Activated CD4-positive, alpha-beta memory T cell treated with anti-CD3 and anti-CD28 coated beads, Interleukin-2, amount 10 ng/mL, durations not matched to agents 7 days and 5 days (primary cell): ENCODE results near the gene TMTC1. TPM values are rescaled to one million over a fixed set of nuclear protein-coding genes. Genes with fewer than 3 reads are reported as not detected.

ENCODE experiments used
- CTCF ChIA-PET: fragments of 350-600 bp; sonication (Branson Sonifier 250); formaldehyde crosslinking; loops from one replicate; lab custom pipeline; 2021; ENCODE audit warnings: antibody characterized with exemption, inconsistent platforms; lab: Charles Lee
- POLR2A ChIA-PET: fragments of 350-600 bp; sonication (Branson Sonifier 250); formaldehyde crosslinking; loops from one replicate; lab custom pipeline; 2021; ENCODE audit warnings: antibody characterized with exemption; lab: Charles Lee
- DNase-seq: peaks from one replicate; pipeline ENCODE4 v3.0.0-alpha.2; 2020
- H3K27ac Mint-ChIP-seq: one replicate; pipeline ENCODE4 v1.8.0; 2021; ENCODE audit warnings: mild to moderate bottlenecking, mixed read lengths
- H3K27me3 Mint-ChIP-seq: one replicate; pipeline ENCODE4 v1.8.0; 2021; ENCODE audit warnings: mixed read lengths
- H3K36me3 Mint-ChIP-seq: one replicate; pipeline ENCODE4 v1.8.0; 2021; ENCODE audit warnings: low read depth, mixed read lengths
- H3K4me1 Mint-ChIP-seq: one replicate; pipeline ENCODE4 v1.8.0; 2021; ENCODE audit warnings: mixed read lengths
- H3K4me3 Mint-ChIP-seq: one replicate; pipeline ENCODE4 v1.8.0; 2021; ENCODE audit warnings: mild to moderate bottlenecking, mixed read lengths
- H3K9me3 Mint-ChIP-seq: one replicate; pipeline ENCODE4 v1.8.0; 2021; ENCODE audit warnings: mixed read lengths
- total RNA-seq, 2 experiments: library from RNA; stranded (reverse); gene quantifications; one replicate each; pipeline ENCODE4 v1.2.3, GENCODE V29; 2021

Gene TMTC1
- total RNA-seq, 2 experiments from 2014 or later: 0.63 to 0.93 TPM

DNA sequence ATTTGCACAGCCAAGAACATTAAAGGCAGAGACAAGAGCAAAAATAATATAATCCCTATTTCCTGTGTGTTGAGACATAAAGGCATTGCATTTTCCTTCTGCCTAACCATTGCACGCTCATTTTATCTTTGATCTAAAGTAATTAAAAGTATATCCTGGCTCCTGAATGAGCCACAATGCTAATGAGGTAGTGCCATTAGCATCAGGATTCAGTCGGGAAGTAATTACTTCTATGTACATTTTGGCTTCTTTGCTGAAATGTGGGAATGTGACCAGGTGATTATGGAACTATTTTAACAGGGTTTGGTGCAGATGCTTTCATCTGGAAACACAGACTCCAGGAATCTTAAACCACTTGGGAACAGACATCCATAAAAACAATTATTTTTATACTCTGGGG lies 77.4 kb downstream of the TMTC1 start:
- Mint-ChIP-seq H3K36me3 (no peaks in the 10 kb centered on the region), H3K4me1 (no peaks in the 10 kb centered on the region), H3K9me3 (no peaks in the 10 kb centered on the region), H3K27me3 (no peaks in the 10 kb centered on the region), H3K27ac (no peak overlapping the region), H3K4me3 (no peak overlapping the region)
- ChIA-PET CTCF (no interaction called here), POLR2A (no interaction called here)
- no peak for DNase-seq

DNA sequence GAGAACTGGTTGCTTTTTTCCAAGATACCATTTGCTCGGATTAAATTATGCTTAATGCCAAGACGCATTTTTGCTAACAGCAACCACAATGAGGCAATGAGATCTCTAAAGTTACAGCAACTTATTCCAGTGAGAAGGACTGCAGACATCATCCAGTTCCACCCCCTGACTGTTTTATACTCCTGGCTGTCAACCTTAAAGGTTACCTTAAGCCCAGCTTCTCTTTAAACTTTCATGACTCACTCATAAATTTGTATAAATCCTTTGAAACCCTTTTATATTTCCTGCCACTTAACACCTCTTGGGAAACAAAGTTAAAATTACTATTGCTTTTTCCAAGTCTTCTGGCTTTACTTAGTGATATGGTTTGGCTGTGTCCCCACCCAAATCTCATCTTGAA lies 80.2 kb downstream of the TMTC1 start:
- POLR2A ChIA-PET: no interaction called here
- no peak overlapping the region for H3K4me3 Mint-ChIP-seq
- no peaks in the 10 kb centered on the region for H3K4me1 Mint-ChIP-seq
- no peak for DNase-seq
- no peaks in the 10 kb centered on the region for H3K27me3 Mint-ChIP-seq
- no peak overlapping the region for H3K27ac Mint-ChIP-seq
- no peaks in the 10 kb centered on the region for H3K9me3 Mint-ChIP-seq
- CTCF ChIA-PET: no interaction called here
- no peaks in the 10 kb centered on the region for H3K36me3 Mint-ChIP-seq

DNA sequence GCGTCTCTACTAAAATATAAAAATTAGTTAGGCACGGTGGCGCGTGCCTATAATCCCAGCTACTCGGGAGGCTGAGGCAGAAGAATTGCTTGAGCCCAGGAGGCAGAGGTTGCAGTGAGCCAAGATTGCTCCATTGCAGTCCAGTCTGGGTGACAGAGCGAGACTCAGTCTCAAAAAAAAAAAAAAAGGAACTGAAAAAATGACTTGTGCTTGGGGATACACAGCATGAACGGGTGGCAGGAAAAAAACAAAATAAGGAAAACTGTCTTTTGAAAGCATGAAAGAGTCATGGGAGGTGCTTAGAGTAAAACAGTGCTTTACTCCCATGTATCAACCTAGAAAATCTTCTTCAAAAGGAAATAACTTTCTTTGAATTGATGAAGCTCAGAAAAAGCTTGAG lies 80.8 kb downstream of the TMTC1 start:
- Mint-ChIP-seq H3K4me3 (no peak overlapping the region), H3K4me1 (no peaks in the 10 kb centered on the region), H3K27ac (no peak overlapping the region), H3K36me3 (no peaks in the 10 kb centered on the region), H3K9me3 (no peaks in the 10 kb centered on the region), H3K27me3 (no peaks in the 10 kb centered on the region)
- CTCF ChIA-PET: no interaction called here
- no peak for DNase-seq
- POLR2A ChIA-PET: no interaction called here

DNA sequence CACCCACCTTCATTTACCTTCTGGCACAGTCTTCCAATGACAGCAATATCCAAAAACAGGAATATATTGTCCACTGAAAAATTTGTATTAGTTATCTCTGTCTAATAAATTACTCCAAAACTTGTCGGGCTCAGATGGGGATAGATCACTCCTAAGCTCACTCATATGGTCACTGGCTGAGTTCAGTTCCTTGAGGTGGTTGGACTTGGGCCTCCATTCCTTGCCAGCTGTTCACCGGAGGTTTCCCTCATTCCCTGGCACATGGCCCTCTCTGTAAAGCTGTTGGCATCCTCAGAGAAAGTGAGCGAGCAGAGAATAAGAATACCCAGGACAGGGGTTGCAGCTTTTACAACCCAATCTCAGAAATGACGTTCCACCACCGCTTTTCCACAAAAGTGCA lies 81.5 kb downstream of the TMTC1 start:
- no peak overlapping the region for H3K4me3 Mint-ChIP-seq
- H3K27ac Mint-ChIP-seq: no peak overlapping the region
- no peaks in the 10 kb centered on the region for H3K36me3 Mint-ChIP-seq
- no peak for DNase-seq
- CTCF ChIA-PET: interaction anchor here (0.6 kb wide), 1 partner anchor 1073 kb away, joined by 6 read pairs; no protein-coding TSS in a partner anchor
- no peaks in the 10 kb centered on the region for H3K4me1 Mint-ChIP-seq
- POLR2A ChIA-PET: no interaction called here
- H3K27me3 Mint-ChIP-seq: no peaks in the 10 kb centered on the region
- H3K9me3 Mint-ChIP-seq: no peaks in the 10 kb centered on the region

DNA sequence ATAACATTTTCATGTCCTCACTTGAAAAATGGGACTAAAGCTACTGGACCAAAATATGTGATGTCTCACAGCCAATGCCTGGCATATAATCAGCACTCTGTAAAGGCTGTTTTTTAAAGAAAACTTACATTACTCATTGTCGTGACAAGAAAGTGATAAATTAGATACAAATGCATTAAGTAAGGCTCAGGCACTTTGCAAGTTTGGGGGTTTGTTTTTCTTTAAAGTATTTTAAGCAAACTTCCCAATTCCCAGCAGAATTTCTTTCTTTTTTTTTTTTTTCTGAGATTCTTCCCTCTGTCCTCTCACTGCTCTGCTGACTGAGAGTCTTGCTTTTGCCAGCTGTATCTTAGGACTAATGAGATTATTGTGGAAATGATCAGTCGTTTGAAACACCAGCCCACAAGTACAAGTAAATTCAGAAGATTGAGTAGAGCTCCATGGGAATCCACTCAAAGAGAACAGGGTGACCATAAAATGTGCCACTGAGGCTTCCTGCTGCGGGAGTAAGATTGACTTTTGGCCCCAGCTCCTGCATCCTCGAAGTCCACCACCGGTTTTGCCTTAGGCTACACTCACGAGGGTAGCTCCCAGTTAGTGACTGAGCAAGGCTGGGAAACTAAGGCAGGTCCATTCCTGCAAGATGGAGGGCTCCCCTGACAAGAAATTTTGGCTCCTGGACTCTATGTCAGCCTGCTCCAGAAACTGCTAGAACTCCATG lies 82.8 kb downstream of the TMTC1 start:
- H3K4me3 Mint-ChIP-seq: no peak overlapping the region
- no peaks in the 10 kb centered on the region for H3K4me1 Mint-ChIP-seq
- POLR2A ChIA-PET: no interaction called here
- H3K27ac Mint-ChIP-seq: no peak overlapping the region
- no peak for DNase-seq
- no peaks in the 10 kb centered on the region for H3K27me3 Mint-ChIP-seq
- no peaks in the 10 kb centered on the region for H3K36me3 Mint-ChIP-seq
- no peaks in the 10 kb centered on the region for H3K9me3 Mint-ChIP-seq
- CTCF ChIA-PET: no interaction called here

DNA sequence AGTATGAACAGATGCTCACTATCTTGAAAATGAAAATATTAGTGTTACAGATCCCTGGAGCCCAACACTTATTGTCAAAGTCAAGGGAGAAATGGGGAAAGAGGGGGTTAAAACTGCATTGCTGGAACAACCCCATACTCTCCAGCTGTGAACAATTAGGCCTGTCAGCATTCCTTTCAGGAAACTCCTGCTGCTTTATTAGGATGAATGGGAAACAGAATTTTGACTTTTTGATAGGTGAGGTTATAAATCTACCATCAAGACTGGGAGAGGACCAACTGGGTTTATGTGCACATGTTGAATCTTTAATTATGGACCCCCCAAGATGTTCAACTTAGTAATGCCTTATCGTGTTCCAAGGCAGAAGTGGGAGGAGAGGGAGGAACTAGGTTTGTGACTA lies 85.0 kb downstream of the TMTC1 start:
- Mint-ChIP-seq H3K27ac (no peak overlapping the region), H3K4me3 (no peak overlapping the region), H3K36me3 (no peaks in the 10 kb centered on the region), H3K4me1 (no peaks in the 10 kb centered on the region), H3K9me3 (no peaks in the 10 kb centered on the region), H3K27me3 (no peaks in the 10 kb centered on the region)
- no peak for DNase-seq
- POLR2A ChIA-PET: no interaction called here
- CTCF ChIA-PET: no interaction called here

DNA sequence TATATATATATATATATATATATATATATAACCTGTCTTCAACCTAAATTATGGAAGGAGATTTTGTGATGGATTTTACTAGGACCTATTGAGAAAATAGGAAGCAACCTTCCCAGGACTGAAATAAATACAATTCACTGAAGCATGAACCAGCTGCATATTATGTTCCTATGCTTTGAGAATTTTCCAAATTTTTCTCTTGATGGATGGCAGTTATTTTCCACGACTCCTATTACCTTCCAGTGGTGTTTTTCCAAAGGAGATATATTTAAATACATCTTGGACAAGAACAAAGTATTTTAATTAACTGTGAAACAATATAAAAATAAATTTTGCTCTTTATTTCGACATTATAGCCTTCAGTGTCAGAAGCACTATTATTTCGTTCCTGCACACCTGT lies 87.9 kb downstream of the TMTC1 start:
- no peak overlapping the region for H3K4me3 Mint-ChIP-seq
- no peak overlapping the region for H3K27ac Mint-ChIP-seq
- H3K4me1 Mint-ChIP-seq: no peaks in the 10 kb centered on the region
- CTCF ChIA-PET: no interaction called here
- no peaks in the 10 kb centered on the region for H3K36me3 Mint-ChIP-seq
- H3K9me3 Mint-ChIP-seq: no peaks in the 10 kb centered on the region
- POLR2A ChIA-PET: no interaction called here
- DNase-seq: no peak
- H3K27me3 Mint-ChIP-seq: no peaks in the 10 kb centered on the region

DNA sequence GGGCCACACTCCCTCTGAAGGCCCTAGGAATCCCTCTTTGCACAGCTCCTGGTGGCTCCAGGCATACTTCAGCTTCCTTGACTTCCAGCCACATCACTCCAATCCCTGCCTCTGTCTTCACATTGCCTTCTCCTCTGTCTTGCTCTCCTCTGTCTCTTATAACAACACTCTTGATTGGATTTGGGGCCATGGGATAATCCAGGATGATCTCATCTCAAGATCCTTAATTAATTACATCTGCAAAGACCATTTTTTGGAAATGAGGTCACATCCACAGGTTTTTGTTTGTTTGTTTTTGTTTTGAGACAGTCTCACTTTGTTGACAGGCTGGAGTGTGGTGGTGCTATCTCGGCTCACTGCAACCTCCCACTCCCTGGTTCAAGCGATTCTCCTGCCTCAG lies 88.7 kb downstream of the TMTC1 start:
- ChIA-PET POLR2A (no interaction called here), CTCF (no interaction called here)
- Mint-ChIP-seq H3K27ac (no peak overlapping the region), H3K9me3 (no peaks in the 10 kb centered on the region), H3K4me1 (no peaks in the 10 kb centered on the region), H3K4me3 (no peak overlapping the region), H3K27me3 (no peaks in the 10 kb centered on the region), H3K36me3 (no peaks in the 10 kb centered on the region)
- DNase-seq: no peak

DNA sequence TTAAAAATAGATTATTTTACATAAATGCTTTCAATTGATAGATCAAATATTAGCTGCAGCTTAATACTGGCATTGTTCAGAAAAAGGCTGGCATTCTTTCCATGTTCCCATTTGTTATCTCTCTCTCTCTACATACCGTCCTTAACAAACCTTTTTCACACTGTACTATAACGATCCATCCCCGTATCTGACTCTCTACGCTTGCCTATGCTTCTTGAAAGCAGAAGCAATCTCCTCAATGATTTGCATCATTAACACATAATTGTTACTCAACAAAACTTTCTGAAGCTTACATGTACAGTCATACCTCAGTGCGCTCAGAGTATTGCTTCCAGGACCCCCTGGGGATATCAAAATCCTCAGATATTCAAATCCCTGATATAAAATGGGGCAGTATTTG lies 89.7 kb downstream of the TMTC1 start:
- Mint-ChIP-seq H3K27ac (no peak overlapping the region), H3K4me3 (no peak overlapping the region), H3K27me3 (no peaks in the 10 kb centered on the region), H3K36me3 (no peaks in the 10 kb centered on the region), H3K9me3 (no peaks in the 10 kb centered on the region), H3K4me1 (no peaks in the 10 kb centered on the region)
- CTCF ChIA-PET: no interaction called here
- POLR2A ChIA-PET: no interaction called here
- DNase-seq: no peak

DNA sequence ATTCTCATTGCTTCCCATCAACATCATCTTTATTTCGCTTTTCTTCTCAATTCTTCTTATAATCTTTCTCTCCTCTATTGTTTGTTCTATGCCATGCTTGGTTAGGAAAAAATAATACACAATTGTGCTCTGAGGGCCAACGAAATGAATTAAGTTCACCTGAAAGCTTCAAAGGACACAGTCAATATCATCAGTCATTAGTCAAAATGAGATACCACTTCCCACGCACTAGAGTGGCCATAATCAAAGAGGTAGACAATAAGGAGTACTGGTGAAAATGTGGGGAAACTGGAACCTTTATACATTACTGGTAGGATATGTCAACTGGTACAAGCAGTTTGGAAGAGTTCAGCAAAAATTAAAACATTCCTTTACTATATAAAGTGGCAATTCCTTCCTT lies 91.5 kb downstream of the TMTC1 start:
- ChIA-PET CTCF (no interaction called here), POLR2A (no interaction called here)
- H3K9me3 Mint-ChIP-seq: no peaks in the 10 kb centered on the region
- no peaks in the 10 kb centered on the region for H3K27me3 Mint-ChIP-seq
- no peaks in the 10 kb centered on the region for H3K4me1 Mint-ChIP-seq
- H3K4me3 Mint-ChIP-seq: no peak overlapping the region
- H3K27ac Mint-ChIP-seq: no peak overlapping the region
- DNase-seq: no peak
- no peaks in the 10 kb centered on the region for H3K36me3 Mint-ChIP-seq

DNA sequence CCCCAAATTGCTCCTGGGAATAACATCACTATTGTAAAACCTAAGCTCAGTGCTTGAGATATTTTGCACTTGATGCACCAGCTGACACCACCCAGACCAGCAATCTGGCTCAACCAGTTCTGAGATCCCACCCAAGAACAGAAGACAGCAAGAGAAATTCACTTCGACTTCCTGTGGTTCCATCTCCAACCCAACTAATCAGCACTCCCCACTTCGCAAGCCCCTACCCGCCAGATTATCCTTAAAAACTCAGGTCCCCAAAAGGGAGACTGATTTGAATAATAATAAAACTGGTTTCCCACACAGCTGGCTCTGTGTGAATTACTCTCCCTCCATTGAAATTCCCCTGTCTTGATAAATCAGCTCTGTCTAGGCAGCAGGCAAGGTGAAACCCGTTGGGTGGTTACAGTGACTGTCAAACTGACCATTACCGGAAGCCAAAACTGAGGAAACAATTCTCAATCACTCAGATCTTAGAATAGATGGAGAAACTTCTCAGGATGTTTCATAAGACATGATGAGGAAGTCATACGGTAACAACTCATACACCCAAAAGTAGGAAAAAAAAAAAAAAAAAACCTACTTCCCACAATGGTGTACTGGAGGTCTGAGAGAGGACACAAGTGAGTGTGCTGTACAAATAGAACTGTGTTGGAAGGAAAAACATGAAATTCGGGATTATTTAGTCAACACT lies 92.4 kb downstream of the TMTC1 start:
- Mint-ChIP-seq H3K36me3 (no peaks in the 10 kb centered on the region), H3K4me1 (no peaks in the 10 kb centered on the region), H3K27ac (no peak overlapping the region), H3K4me3 (no peak overlapping the region), H3K9me3 (no peaks in the 10 kb centered on the region), H3K27me3 (no peaks in the 10 kb centered on the region)
- POLR2A ChIA-PET: no interaction called here
- CTCF ChIA-PET: no interaction called here
- DNase-seq: no peak

DNA sequence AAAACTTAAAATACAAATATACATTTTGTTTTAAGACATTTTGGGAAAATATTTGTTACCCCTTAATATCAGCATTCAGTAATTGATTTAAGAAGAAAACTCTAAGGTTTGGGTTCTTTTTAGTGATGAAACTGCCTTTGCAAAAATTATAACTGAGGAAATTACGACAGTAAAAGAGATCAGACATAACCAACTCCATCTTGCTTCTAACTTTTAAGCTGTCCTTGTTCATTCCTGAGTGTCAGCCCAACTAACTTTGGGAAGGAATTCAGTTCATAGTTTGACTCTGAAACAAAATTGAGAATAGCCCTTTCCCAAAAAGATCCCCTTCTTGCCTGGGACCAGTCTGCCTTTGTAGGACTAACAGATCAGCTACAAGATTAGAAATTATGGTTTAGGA lies 93.0 kb downstream of the TMTC1 start:
- Mint-ChIP-seq H3K27me3 (no peaks in the 10 kb centered on the region), H3K4me3 (no peak overlapping the region), H3K27ac (no peak overlapping the region), H3K4me1 (no peaks in the 10 kb centered on the region), H3K9me3 (no peaks in the 10 kb centered on the region), H3K36me3 (no peaks in the 10 kb centered on the region)
- ChIA-PET CTCF (no interaction called here), POLR2A (no interaction called here)
- DNase-seq: no peak

DNA sequence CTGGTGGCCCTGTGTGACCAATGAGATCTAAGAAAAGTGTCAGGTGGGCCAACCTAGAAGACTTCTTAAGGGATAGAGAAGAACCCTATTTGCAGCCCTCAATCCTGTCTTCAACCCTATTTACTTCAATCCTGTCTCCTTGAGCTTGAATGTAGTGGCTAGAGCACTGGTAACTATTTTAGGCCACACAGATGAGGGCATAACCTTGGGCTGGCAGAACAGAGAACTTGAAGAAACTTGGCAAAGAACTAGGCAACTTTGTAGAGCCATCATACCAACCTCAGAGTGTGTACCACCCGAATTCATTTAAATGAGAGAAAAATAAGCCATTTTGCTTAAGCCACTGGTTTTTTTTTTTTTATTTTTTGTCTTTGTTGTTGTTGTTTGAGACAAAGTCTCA lies 94.8 kb downstream of the TMTC1 start:
- H3K27me3 Mint-ChIP-seq: no peaks in the 10 kb centered on the region
- POLR2A ChIA-PET: no interaction called here
- CTCF ChIA-PET: no interaction called here
- no peak overlapping the region for H3K27ac Mint-ChIP-seq
- no peaks in the 10 kb centered on the region for H3K9me3 Mint-ChIP-seq
- H3K4me3 Mint-ChIP-seq: no peak overlapping the region
- H3K36me3 Mint-ChIP-seq: no peaks in the 10 kb centered on the region
- H3K4me1 Mint-ChIP-seq: no peaks in the 10 kb centered on the region
- no peak for DNase-seq

DNA sequence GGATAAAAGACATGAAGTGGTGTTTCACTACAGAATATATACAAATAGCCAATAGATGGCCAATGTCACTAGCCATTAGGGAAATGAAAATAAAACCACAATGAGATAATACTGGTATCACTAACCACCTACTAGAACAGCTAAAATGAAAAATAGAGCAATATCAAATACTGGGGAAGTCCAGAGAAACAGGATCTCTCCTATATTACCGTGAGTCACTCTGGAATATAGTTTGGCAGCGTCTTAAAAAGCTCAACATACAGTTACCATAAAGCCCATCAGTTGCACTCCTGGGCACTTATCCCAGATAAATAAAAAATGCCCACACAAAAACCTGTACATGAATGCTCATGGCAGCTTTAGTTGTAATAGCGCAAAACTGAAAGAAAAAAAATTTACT lies 101.7 kb downstream of the TMTC1 start:
- Mint-ChIP-seq H3K27ac (no peak overlapping the region), H3K9me3 (no peaks in the 10 kb centered on the region), H3K36me3 (no peaks in the 10 kb centered on the region), H3K4me1 (no peaks in the 10 kb centered on the region), H3K27me3 (peaks cover 4% of the 10 kb centered on the region), H3K4me3 (no peak overlapping the region)
- CTCF ChIA-PET: no interaction called here
- POLR2A ChIA-PET: no interaction called here
- no peak for DNase-seq
